HPDE6-E6E7 (cell line): ENCODE data around the gene MERTK.
"Not testable (repeated sequence)": the region's sequence is repeated elsewhere in the genome, so short reads cannot be mapped to it uniquely, and the experiment has no call there.

Source experiments
- DNase-seq: peaks from one replicate; pipeline ENCODE4 v3.0.0; 2011; ENCODE audit warnings: missing footprints; ENCODE audit errors: extremely low spot score

The MERTK gene

GRCh38 chr2:111897924-111898702 is at the start of gene MERTK:
Gene MERTK (plus strand): TSS chr2:111898607. CDS start chr2:111898736, 129 bp downstream.
- DNase-seq = peak; percentile 73

- DNase-seq = not testable (repeated sequence)
These were observed 47.8 kb upstream of the MERTK start for GRCh38 chr2:111850646-111851045.

- not testable (repeated sequence) for DNase-seq
These were observed 45.9 kb upstream of the MERTK start for GRCh38 chr2:111852544-111852943.

- DNase-seq = not testable (repeated sequence)
These were observed 38.4 kb upstream of the MERTK start for GRCh38 chr2:111860005-111860404.

- not testable (repeated sequence) for DNase-seq
These were observed 33.3 kb upstream of the MERTK start for GRCh38 chr2:111865124-111865523.

- DNase-seq = not testable (repeated sequence)
These were observed 25.6 kb upstream of the MERTK start for GRCh38 chr2:111872806-111873205.

- peak; percentile 75 for DNase-seq
These were observed 14.5 kb upstream of the MERTK start, which contains the start of gene ANAPC1 for GRCh38 chr2:111883661-111884591. Gene ANAPC1 (minus strand): TSS chr2:111884193. CDS start chr2:111880825, 3,368 bp downstream.

- DNase-seq = no peak
These were observed 13.8 kb upstream of the MERTK start for GRCh38 chr2:111884592-111884964.

GRCh38 chr2:111896024-111896423 is 2.4 kb upstream of the MERTK start:
- no peak for DNase-seq

GRCh38 chr2:111896576-111896975 is 1.8 kb upstream of the MERTK start:
- peak; percentile 36 for DNase-seq

- DNase-seq = no peak
These were observed 830 bp upstream of the MERTK start for GRCh38 chr2:111897630-111897923.

- DNase-seq = no peak
These were observed 502 bp downstream of the MERTK start for GRCh38 chr2:111898703-111899514.

- DNase-seq = no peak
These were observed 2.5 kb downstream of the MERTK start for GRCh38 chr2:111900859-111901258.

GRCh38 chr2:111903516-111903915 is 5.1 kb downstream of the MERTK start:
- DNase-seq = no peak

GRCh38 chr2:111903930-111904439 is 5.6 kb downstream of the MERTK start:
- no peak for DNase-seq

- DNase-seq = no peak
These were observed 6.5 kb downstream of the MERTK start for GRCh38 chr2:111904726-111905474.

- not testable (repeated sequence) for DNase-seq
These were observed 7.1 kb downstream of the MERTK start for GRCh38 chr2:111905475-111905869.

- DNase-seq = no peak
These were observed 7.8 kb downstream of the MERTK start for GRCh38 chr2:111905990-111906735.

- DNase-seq = no peak
These were observed 10.2 kb downstream of the MERTK start for GRCh38 chr2:111908578-111908977.

GRCh38 chr2:111909079-111909478 is 10.7 kb downstream of the MERTK start:
- no peak for DNase-seq
